NCI-H2196 treated with DMSO at 0.1 percent for 48 hours (cell line): ENCODE results near the gene TSEN2.

Experiments used
- DNase-seq: peaks from one replicate; lab custom pipeline; 2025; ENCODE audit not compliant: unreplicated experiment; lab: John Stamatoyannopoulos, UW

TSEN2 gene

DNA sequence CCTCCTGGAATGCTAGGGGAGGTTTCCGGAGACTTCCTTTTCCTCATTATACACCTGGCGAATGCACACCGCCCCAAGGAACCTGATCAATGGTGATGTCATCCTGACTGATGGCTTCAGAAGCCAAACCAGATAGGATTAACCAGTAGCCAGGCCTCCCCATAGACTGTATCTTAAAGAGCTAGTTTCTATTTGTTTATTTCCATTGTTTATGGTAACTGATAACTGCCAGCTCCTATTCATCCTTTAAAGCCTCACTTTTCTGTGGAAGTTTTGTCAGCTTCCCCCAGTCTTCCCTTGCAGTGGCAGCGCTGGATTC, 61.2 kb downstream of the TSEN2 start, which contains the start of gene MKRN2OS:
TSS of gene MKRN2OS (minus strand) at position 27 of the 319 bp plus-strand sequence. CDS start 35 bp downstream, outside the sequence.
- no peak for DNase-seq

DNA sequence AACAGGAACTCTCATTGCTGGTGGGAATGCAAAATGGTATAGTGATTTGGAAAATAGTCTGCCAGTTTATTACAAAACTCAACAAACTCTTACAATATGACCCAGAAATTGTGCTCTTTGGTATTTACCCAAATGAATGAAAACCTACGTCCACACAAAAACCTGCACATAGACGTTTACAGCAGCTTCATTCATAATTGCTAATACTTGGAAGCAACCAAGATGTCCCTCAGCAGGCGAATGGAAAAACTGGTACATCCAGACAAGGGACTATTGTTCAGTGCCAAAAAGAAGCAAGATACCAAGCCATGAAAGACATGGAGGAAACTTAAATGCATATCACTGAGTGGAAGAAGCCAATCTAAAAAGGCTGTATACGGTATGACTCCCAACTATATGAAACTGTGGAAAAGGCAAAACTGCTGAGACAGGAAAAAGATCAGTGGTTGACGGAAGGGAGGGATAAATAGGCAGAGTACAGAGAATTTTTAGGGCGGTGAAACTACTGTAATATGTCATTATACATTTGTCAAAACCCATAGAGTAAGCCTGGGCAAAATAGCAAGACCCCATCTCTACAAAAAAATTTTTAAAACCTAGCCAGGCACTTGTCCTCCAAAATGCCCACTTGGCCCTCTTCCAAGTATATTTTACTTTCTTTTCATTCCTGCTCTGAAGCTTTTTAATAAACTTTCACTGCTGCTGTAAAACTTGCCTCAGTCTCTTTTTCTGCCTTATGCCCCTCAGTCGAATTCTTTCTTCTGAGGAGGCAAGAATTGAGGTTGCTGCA, 65.9 kb downstream of the TSEN2 start:
- DNase-seq, result no peak

DNA sequence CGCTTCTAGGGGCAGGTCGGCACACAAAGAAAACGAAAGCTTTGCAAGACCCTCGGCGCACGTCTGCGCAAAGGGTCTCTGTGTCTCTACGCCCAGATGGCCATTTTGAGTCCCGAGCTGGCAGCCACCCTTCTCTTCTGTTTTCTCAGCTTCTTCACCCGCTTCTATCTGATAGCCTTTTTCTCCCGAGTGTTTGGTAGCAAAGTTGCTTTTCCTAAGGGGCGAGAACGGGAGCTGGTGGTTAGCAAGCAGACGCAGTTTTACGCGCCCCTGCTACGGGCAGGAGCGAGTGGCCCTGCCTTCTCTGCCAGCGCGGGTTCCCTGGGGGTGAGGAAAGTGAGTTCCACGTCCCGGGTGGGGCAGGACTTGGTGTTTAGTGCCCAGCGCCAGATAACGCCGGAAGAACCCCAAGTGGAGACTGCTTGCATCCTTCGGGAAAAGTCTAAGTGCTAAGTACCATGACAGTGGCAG, 69.7 kb downstream of the TSEN2 start:
- DNase-seq, result no peak

GRCh38 chr3:12556314-12556689, 72.0 kb downstream of the TSEN2 start:
- DNase-seq, result no peak

DNA sequence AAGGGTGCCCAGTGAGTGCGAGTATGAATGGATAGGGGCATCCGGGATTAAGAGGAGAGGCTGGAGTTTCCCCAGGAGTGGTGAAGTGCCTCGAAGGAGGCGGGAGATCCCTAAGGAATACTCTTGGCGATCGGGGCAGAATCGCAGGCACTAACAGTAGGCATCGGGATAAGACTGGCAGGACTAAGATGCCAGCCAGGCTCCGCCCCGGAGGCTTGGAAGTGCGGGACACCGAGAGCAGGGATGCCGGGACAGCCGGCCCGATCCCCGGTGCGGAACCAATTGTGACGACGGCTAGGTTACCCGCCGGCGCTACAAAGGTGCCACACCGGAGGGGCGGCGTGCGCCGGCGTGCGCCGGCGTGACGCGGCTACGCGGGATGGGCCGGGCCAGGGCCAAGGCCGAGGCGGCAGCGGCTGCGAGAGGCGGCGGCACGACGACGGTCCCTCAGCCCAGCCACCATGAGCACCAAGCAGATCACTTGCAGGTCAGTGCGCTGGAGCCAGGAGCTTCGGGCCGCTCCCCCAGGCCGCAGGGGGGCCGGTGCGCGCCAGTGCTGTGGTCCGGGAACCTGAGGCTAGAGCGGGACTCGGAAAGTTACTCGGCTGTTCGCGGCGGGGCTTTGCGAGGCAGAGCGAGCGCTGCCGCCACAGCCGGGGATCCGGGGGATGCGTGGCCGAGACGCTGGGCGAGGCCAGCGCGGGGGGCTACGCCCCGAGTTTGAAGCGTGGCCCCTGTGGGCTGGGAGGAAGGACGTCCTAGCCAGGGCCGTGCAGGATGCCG, 72.6 kb downstream of the TSEN2 start, which contains the start of gene MKRN2:
TSS of gene MKRN2 (plus strand) at position 398 of the 783 bp plus-strand sequence. CDS start at position 462, 64 bp downstream.
- peak; percentile 30 for DNase-seq

- DNase-seq, result no peak
Observed at GRCh38 chr3:12557473-12558100, 73.3 kb downstream of the TSEN2 start.

DNA sequence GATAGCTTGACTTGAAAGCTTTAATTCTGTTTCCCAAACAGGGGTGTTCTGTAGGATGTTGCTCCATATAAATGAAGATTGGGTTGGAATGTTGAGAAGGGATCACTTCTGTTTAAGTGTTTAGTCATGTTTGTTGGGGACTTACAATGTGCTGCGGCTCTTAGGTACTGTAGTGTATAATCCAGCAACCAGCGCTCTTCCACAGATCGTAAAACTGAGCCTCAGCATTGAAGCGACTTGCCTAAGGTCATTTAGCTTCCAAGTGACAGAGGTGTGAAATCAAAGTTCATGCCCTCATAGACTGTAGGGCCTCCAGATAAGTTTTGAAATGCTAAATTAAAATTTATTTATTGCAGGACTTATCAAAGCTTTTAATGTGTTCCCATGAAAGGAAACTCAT, 74.4 kb downstream of the TSEN2 start:
- no peak for DNase-seq

DNA sequence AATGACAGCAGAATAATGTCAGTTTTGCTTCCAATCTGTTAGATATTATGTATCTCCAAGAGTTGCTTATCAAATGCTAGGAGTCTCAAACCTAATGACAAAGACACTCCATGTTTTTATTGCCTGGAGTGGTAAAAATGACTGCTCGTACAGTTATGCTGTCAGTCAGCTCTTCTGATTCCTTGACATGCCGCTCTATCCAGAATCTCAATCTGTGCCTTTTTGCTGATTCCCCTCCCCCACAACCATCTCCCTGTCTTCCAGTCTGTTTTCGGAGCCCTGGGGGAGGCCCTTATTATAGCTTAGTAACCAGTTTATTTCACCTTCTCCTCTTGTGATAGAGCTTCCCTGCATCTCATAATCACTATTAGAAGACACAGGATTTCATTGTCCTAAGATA, 75.2 kb downstream of the TSEN2 start:
- DNase-seq, result no peak

GRCh38 chr3:12560505-12561190, 76.4 kb downstream of the TSEN2 start:
- DNase-seq, result no peak

DNA sequence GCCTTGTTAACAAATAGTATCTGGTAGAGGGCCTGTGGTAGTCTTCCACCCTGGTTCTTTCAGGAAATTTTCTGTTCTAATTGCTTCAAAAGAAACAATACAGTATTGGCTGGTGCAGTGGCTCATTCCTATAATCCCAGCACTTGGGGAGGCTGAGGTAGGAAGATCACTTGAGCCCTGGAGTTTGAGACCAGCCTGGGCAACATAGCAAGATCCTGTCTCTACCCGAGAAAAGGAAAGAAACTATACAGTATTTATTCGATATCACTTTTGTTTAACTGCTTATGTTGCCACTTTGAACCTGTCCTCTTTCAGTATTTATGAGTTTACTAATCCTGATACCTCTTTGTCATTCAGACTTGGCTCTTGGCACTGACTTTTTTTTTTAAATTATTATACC, 77.1 kb downstream of the TSEN2 start:
- no peak for DNase-seq

GRCh38 chr3:12562451-12562850, 78.2 kb downstream of the TSEN2 start:
- DNase-seq, result no peak

DNA sequence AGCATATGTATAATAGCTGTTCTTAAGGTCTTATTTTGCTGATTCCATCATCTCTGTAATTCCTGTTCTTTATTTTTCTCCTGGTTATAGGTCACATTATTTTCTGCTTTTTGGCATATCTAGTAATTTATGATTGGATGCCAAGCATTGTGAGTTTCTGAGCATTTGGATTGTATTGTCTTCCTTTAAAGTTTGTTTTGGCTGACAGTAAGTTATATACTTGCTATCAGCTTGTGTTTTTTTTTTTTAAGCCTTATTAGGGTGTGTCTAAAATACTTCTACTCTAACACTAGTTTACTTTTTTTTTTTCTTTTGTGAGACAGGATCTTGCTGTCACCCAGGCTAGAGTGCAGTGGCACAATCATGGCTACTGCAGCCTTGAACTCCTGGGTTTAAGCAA, 82.7 kb downstream of the TSEN2 start:
- no peak for DNase-seq

- DNase-seq, result no peak
Observed at GRCh38 chr3:12568747-12569146, 84.5 kb downstream of the TSEN2 start.

- no peak for DNase-seq
Observed at GRCh38 chr3:12569836-12570235, 85.6 kb downstream of the TSEN2 start.

DNA sequence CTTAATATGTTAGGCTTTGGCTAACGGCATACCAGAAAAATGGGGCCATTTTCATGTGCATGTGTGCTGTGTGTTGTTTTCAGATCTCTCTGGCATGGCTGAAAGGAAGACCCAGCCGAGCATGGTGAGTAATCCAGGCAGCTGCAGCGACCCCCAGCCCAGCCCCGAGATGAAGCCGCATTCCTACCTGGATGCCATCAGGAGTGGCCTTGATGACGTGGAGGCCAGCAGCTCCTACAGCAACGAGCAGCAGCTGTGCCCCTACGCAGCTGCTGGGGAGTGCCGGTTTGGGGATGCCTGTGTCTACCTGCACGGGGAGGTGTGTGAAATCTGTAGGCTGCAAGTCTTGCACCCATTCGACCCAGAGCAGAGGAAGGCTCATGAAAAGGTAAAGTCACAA, 87.7 kb downstream of the TSEN2 start:
- DNase-seq, result no peak

GRCh38 chr3:12574131-12574530, 89.9 kb downstream of the TSEN2 start:
- no peak for DNase-seq

DNA sequence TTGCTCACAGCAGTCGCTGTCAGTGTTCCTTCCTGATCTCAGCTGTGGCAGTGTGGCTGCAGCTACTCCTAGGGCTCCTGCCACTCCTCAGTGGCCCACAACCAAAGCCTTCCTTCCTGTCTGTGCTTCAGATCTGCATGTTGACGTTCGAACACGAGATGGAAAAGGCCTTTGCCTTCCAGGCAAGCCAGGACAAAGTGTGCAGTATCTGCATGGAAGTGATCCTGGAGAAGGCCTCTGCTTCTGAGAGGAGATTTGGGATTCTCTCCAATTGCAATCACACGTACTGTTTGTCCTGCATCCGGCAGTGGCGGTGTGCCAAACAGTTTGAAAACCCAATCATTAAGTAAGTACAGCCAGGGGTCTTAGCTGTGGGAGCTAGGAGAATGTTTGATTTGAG, 90.4 kb downstream of the TSEN2 start:
- no peak for DNase-seq

DNA sequence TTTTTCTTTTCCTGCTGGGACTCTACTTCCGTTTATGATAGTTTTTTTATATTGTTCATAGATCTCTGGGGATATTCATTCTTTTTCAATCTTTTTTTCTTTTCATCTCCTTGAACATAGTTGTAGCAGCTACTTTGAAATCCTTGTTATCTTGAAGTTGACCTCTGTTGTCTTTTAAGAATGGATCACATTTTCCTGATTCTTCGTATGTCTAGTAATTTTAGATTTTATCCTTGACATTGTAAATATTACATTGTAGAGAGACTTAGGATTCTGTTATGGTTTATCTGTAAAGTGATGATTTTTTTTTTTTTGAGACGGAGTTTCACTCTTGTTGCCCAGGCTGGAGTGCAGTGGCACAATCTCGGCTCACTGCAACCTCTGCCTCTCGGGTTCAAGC, 93.1 kb downstream of the TSEN2 start:
- no peak for DNase-seq

DNA sequence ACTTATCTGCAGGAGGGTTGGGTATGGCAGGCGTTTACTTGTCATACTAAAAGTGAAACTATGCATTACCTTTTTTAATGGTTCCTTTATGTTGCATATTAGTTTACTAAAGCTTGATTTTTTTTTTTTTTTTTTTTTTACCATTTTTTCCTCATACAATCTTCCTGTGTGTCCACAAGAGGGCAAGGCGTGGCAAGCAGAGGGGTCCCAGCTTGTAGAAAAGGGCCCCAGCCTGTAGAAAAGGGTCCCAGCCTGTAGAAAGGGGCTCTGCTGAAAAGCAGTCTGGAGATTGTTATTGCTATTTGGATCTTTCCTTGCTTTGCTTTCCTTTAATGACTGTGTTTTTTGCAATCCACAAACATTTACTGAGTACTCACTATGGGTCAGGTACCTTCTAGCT, 94.5 kb downstream of the TSEN2 start:
- no peak for DNase-seq

DNA sequence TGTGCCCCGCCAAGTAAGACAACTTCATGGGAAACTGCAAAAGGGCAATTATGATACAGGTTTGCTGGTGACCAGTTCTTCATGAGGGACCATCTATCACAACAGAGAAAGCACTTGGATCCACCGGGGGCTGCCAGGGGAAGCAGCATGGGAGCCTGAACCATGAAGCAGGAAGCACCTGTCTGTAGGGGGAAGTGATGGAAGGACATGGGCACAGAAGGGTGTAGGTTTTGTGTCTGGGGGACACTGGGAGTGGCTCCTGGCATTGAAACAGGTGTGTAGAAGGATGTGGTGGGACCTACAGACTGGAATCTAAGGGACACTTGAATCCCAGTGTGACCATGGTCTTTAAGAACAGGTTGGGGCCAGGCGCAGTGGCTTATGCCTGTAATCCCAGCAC, 95.2 kb downstream of the TSEN2 start:
- no peak for DNase-seq

DNA sequence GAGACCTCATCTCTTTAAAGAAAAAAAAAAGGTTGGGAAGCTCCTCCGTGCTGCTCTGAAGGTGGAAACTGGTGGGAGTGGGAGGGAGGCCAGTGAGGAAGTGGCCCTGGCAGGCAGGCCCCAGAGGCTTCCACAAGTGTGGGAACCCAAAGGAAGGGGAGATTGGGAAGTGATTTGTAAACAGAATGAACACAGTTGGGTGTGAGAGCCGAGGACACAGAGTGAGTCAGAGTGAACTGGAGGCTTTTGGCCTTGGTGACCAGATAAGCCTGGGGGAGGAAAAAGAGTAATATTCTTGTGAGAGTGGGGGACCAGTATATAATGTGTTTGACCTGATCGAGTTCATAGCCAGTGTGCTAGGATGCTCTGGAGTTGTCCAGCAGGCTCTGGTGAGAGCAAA, 95.6 kb downstream of the TSEN2 start:
- DNase-seq, result no peak
